D721Med (cell line): ENCODE data around the gene GPHN.

ENCODE experiments used
- DNase-seq: peaks from one replicate; pipeline ENCODE4 v3.0.0; 2011; ENCODE audit warnings: low spot score; ENCODE audit not compliant: insufficient read length
- FAIRE-seq: peaks from 2 replicates; lab custom pipeline; 2011; peaks lifted over from hg19 to GRCh38; lab: Jason Lieb, UNC
- TF ChIP-seq, protein P1 (sequence below): IDR thresholded peaks from 2 replicates; pipeline ENCODE4 v1.5.1; 2012; ENCODE audit warnings: mild to moderate bottlenecking, control low read depth; ENCODE audit not compliant: insufficient read depth; ENCODE audit errors: missing control alignments

GPHN gene

DNA sequence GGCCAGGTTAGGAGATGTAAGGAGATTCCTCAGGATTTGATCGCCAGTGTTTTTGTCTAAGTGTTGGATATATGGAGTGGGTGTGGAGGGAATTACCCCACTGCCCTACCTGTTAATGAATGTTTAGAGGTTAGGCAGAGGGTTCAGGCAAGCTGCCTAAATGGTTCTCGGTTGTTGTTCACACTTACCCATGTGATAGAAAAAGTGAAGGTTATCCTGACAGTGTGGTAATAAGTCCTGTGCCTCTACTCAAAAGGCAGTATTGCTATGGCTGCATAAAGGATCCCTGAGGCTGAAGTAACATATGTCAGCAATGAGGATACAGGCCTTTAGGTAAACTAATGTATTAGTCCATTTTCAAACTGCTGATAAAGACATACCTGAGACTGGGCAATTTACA lies 112.0 kb downstream of the GPHN start:
- FAIRE-seq: no peak
- DNase-seq: no peak
- TF ChIP-seq, protein P1, sequence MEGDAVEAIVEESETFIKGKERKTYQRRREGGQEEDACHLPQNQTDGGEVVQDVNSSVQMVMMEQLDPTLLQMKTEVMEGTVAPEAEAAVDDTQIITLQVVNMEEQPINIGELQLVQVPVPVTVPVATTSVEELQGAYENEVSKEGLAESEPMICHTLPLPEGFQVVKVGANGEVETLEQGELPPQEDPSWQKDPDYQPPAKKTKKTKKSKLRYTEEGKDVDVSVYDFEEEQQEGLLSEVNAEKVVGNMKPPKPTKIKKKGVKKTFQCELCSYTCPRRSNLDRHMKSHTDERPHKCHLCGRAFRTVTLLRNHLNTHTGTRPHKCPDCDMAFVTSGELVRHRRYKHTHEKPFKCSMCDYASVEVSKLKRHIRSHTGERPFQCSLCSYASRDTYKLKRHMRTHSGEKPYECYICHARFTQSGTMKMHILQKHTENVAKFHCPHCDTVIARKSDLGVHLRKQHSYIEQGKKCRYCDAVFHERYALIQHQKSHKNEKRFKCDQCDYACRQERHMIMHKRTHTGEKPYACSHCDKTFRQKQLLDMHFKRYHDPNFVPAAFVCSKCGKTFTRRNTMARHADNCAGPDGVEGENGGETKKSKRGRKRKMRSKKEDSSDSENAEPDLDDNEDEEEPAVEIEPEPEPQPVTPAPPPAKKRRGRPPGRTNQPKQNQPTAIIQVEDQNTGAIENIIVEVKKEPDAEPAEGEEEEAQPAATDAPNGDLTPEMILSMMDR: no peak

DNA sequence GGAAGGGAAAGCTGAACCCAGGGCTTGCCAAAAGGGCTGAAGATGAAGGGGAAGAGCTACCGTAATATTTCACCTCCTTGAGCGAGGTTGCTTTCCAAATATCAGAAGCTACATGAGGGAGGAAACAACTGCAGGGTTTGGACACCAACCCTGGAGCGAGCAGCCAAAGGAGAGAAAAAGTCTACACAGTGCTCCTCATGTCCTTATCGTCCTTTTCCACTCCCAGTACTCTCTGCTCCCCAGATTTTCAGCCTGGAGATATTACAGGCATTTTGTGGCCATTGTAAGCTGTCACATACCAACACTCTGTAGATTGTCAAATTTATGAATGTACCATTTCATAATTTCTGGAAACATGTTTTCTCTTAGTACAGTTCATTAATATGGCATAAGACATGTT lies 115.9 kb downstream of the GPHN start:
- TF ChIP-seq, protein P1: no peak
- DNase-seq (no peak), FAIRE-seq (no peak)

DNA sequence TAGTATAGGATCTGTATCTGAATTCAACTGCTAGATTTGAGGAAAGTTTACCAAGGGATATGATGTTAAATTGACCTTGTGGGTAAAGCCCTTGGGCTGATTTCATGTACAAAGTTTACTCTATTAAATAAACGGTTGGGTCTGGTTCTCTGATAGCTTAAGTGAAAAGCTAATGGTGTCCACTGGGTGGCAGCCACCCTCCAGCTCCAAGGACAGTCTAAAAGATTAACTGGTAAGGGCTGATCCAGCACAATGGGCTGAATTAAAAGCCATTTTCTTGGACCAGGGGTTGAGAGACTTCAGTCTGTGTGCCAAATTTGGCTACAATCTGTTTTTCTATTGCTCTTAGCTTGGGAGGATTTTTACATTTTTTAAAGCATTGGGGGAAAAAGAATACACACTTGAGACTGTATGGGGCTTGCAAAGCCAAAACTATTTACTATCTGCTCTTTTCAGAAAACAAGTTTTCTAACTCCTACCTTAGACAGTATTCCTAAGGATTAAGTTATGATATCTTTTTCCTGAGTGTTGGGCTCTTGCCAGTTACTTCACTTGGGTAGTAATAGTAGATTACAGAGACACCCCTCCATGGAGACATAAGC lies 116.5 kb downstream of the GPHN start:
- TF ChIP-seq, protein P1: peak; percentile 81
- FAIRE-seq (peak; percentile 85), DNase-seq (peak; percentile 25)

DNA sequence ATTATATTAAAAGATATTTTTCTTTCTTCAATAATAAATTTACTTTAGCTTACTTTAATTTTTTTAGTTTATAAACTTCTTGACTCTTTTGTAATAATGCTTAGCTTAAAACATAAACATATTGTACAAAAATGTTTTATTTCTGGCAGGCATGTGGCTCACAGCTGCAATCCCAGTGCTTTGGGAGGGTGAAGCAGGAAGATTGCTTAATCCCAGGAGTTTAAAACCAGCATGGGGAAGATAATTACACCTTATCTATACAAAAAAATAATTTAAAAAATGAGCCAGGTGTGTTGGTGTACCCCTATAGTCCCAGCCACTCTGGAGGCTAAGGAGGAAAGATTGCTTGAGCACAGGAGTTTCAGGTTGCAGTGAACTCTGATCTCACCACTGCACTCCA lies 120.7 kb downstream of the GPHN start:
- FAIRE-seq (no peak), DNase-seq (no peak)
- TF ChIP-seq, protein P1: no peak

DNA sequence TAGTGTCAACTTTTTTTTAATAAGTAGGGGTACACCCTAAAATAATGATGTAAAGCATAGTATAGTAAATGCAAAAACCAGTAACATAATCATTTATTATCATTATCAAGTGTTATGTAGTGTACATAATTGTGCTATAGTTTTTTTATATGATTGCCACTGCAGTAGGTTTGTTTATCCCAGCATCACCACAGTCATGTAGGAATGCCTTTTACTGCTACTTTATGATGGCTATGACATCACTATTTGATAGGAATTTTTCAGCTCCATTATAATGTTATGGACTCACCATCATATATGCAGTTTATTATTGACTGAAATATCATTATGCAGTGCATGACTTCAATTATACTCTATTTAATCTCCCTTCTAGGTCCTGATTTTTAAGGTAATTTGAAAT lies 121.6 kb downstream of the GPHN start:
- FAIRE-seq (peak; percentile 11), DNase-seq (no peak)
- TF ChIP-seq, protein P1: no peak

DNA sequence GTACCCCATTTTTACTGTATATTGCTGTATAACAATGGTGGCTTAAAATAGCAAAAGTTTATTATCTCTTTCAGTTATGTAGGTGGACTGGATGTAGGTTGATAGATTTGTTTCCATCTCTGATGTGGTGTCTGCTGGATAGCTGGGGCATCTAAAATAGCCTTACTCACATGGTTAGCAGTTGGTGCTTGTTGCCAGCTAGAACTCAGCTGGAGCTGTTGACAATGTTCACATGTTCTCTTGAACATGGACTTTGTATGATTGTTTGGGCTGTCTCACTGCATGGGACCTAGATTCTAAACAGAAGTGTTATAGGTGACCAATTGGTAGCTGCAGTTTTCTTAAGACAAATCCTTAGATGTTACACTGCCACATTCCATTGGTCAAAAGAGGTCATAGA lies 126.9 kb downstream of the GPHN start:
- TF ChIP-seq, protein P1: no peak
- no peak for FAIRE-seq
- no peak for DNase-seq

DNA sequence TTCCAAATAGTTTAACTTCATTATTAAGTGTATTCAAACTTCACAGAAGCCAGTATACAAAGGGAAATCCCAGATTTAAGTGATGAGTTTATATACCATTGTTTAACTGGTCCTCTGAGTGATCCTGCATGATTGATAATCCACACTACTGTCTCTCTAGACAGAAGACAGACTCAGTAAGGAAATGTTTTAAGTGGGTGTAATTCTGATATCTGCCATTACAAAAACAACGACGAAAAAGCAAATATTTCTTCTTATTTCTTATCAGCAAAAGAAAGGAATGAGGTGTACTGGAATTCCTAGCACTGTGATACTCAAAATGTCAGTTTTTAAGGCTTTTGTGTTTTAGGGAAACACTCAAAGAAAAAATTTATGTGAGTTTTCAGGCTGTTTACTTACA lies 127.5 kb downstream of the GPHN start:
- TF ChIP-seq, protein P1: no peak
- DNase-seq: no peak
- peak; percentile 66 for FAIRE-seq
